Endodermal cell (in vitro differentiated cells): ENCODE measurements around the gene TAF10. TPM values are rescaled to one million over a fixed set of nuclear protein-coding genes. Genes with fewer than 3 reads are reported as not detected.
A peak's percentile ranks its signal among the peaks of the same experiment; 100 is the strongest.

Source experiments
- DNase-seq: peaks from one replicate; pipeline ENCODE4 v3.0.0-alpha.2; 2017
- H3K27ac ChIP-seq: 2 replicates; pipeline ENCODE4 v1.5.1; 2013; ENCODE audit warnings: mild to moderate bottlenecking, low read depth, low read length, moderate library complexity
- H3K27me3 ChIP-seq: 2 replicates; pipeline ENCODE4 v1.6.1; 2013; ENCODE audit warnings: mild to moderate bottlenecking, low read length, moderate library complexity; ENCODE audit not compliant: insufficient read depth, control insufficient read depth, poor library complexity, severe bottlenecking
- H3K36me3 ChIP-seq: 2 replicates; pipeline ENCODE4 v1.7.0; 2013; ENCODE audit warnings: mild to moderate bottlenecking, low read length, moderate library complexity; ENCODE audit not compliant: control insufficient read depth, insufficient read depth
- H3K4me1 ChIP-seq: one replicate; pipeline ENCODE4 v1.7.0; 2013; ENCODE audit warnings: low read length; ENCODE audit not compliant: control insufficient read depth, insufficient read depth
- H3K4me3 ChIP-seq: 2 replicates; pipeline ENCODE4 v1.5.1; 2013; ENCODE audit warnings: mild to moderate bottlenecking, low read length, moderate library complexity
- H3K9ac ChIP-seq: 2 replicates; pipeline ENCODE4 v1.6.1; 2013; ENCODE audit warnings: mild to moderate bottlenecking, low read length, moderate library complexity; ENCODE audit not compliant: poor library complexity, severe bottlenecking; ENCODE audit errors: extremely low read depth
- H3K9me3 ChIP-seq: 2 replicates; pipeline ENCODE4 v1.6.1; 2013; ENCODE audit warnings: mild to moderate bottlenecking, low read length, moderate library complexity; ENCODE audit not compliant: control insufficient read depth
- H3K27ac Mint-ChIP-seq: 2 replicates; pipeline ENCODE4 v1.8.0; 2020; ENCODE audit warnings: mixed read lengths
- H3K27me3 Mint-ChIP-seq: 2 replicates; pipeline ENCODE4 v1.8.0; 2021; ENCODE audit warnings: mild to moderate bottlenecking, mixed read lengths; ENCODE audit not compliant: insufficient read depth
- H3K36me3 Mint-ChIP-seq: 2 replicates; pipeline ENCODE4 v1.8.0; 2020; ENCODE audit warnings: low read depth, mixed read lengths
- H3K4me1 Mint-ChIP-seq: 2 replicates; pipeline ENCODE4 v1.8.0; 2020; ENCODE audit warnings: mixed read lengths
- H3K4me3 Mint-ChIP-seq: 2 replicates; pipeline ENCODE4 v1.8.0; 2020; ENCODE audit warnings: mild to moderate bottlenecking, moderate library complexity, mixed read lengths
- H3K9me3 Mint-ChIP-seq: 2 replicates; pipeline ENCODE4 v1.8.0; 2020; ENCODE audit warnings: mild to moderate bottlenecking, mixed read lengths
- CTCF ChIP-seq: fragments of 200-600 bp; sonication (generic); conservative IDR thresholded peaks from 2 replicates; pipeline ENCODE4 v1.5.0; 2021; ENCODE audit warnings: antibody characterized with exemption, mild to moderate bottlenecking
- WGBS, 2 experiments: methylation state at CpG; one replicate each; pipeline versions ENCODE4 v1.1.5 to v1.1.7; 2013; ENCODE audit warnings: missing lambda C conversion rate in 2 of 2, mixed read lengths in 1 of 2; ENCODE audit not compliant: insufficient coverage in 1 of 2, insufficient read length in 1 of 2; 5-methylcytosine and 5-hydroxymethylcytosine counted together
- total RNA-seq, 2 donors: library from RNA; stranded (reverse); fragmentation: NEBNext Ultra II Directional in 1 of 2; extraction: Animal tissue kit (Norgen Biotek cat#: 25700) in 1 of 2; gene quantifications; 2 replicates in 1 of 2; 3 replicates in 1 of 2; pipeline ENCODE4 v1.2.1, GENCODE V29; 2021

The TAF10 gene
- total RNA-seq, 2 donors from 2014 or later = 168 to 202 TPM

- H3K27ac ChIP-seq = no peak overlapping the region
- WGBS, 2 experiments = 80 to 87% methylated on average over 10 to 13 of the region's 13 CpGs
- Mint-ChIP-seq H3K27me3 (peaks cover 1% of the 10 kb centered on the region), H3K4me1 (peaks cover 7% of the 10 kb centered on the region), H3K9me3 (no peaks in the 10 kb centered on the region), H3K4me3 (no peak overlapping the region), H3K27ac (no peak overlapping the region), H3K36me3 (peaks cover 2% of the 10 kb centered on the region)
- H3K27me3 ChIP-seq = no peaks in the 10 kb centered on the region
- H3K4me1 ChIP-seq = no peaks in the 10 kb centered on the region
- no peaks in the 10 kb centered on the region for H3K36me3 ChIP-seq
- DNase-seq = peak; percentile 33
- no peak for TF ChIP-seq CTCF
- H3K4me3 ChIP-seq = no peak overlapping the region
- no peak overlapping the region for H3K9ac ChIP-seq
- no peaks in the 10 kb centered on the region for H3K9me3 ChIP-seq
These were observed 45.2 kb downstream of the TAF10 start for GRCh38 chr11:6566704-6567370.

GRCh38 chr11:6565988-6566703 is 45.9 kb downstream of the TAF10 start:
- Mint-ChIP-seq H3K4me3 (no peak overlapping the region), H3K9me3 (no peaks in the 10 kb centered on the region), H3K27ac (no peak overlapping the region), H3K27me3 (no peaks in the 10 kb centered on the region), H3K4me1 (peaks cover 7% of the 10 kb centered on the region), H3K36me3 (no peaks in the 10 kb centered on the region)
- Histone ChIP-seq H3K36me3 (no peaks in the 10 kb centered on the region), H3K27ac (no peak overlapping the region), H3K9me3 (no peaks in the 10 kb centered on the region), H3K4me1 (no peaks in the 10 kb centered on the region), H3K27me3 (no peaks in the 10 kb centered on the region), H3K9ac (no peak overlapping the region), H3K4me3 (no peak overlapping the region)
- no peak for TF ChIP-seq CTCF
- DNase-seq = peak; percentile 26
- 94 to 95% methylated on average over 4 to 5 of the region's 5 CpGs for WGBS, 2 experiments

GRCh38 chr11:6565325-6565724 is 46.7 kb downstream of the TAF10 start:
- Mint-ChIP-seq H3K9me3 (no peaks in the 10 kb centered on the region), H3K36me3 (no peaks in the 10 kb centered on the region), H3K4me1 (peaks cover 7% of the 10 kb centered on the region), H3K27me3 (no peaks in the 10 kb centered on the region), H3K27ac (no peak overlapping the region), H3K4me3 (no peak overlapping the region)
- DNase-seq = no peak
- H3K4me1 ChIP-seq = no peaks in the 10 kb centered on the region
- H3K27ac ChIP-seq = no peak overlapping the region
- H3K27me3 ChIP-seq = no peaks in the 10 kb centered on the region
- no peak overlapping the region for H3K9ac ChIP-seq
- no peaks in the 10 kb centered on the region for H3K9me3 ChIP-seq
- no peak for TF ChIP-seq CTCF
- no peaks in the 10 kb centered on the region for H3K36me3 ChIP-seq
- no peak overlapping the region for H3K4me3 ChIP-seq
- WGBS, 2 experiments = 66% methylated on average over 2 of the region's 2 CpGs; no CpG with 5 or more reads in 1 of the 2 experiments
